ENCODE data around the gene ZNF831.

DNA sequence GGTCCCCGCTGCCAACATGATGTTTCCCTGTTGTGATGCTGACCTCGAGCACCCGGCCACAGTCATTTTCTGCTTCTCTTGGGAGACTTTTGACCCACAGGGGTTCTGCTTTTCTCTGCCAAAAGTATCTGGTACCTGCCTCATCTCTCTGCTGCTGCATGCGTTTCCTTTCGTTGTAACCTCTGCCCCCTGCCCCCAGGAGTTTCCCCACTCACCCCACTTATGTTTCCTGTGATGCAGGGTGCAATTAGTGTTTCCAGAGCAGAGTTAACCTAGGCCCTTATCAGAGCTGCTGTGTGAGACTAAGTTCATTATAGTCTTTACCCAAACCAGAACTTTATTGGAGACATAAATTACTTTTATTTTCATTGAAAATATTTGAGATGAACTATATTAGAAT lies 71.6 kb downstream of the ZNF831 start:
- TF ChIP-seq SIN3A (IDR thresholded peaks at IDR 0.05; ENCODE audit: borderline replicate concordance, low read depth, low read length) (no peak), FOXJ3 (CRISPR knock-in tag; IDR thresholded peaks at IDR 0.05) (no peak), EZH2phosphoT487 (IDR thresholded peaks at IDR 0.05; ENCODE audit: borderline replicate concordance, low read depth) (no peak), RFX5 (IDR thresholded peaks at IDR 0.05; ENCODE audit: low read length) (no peak)
- TF ChIP-seq, protein P1, sequence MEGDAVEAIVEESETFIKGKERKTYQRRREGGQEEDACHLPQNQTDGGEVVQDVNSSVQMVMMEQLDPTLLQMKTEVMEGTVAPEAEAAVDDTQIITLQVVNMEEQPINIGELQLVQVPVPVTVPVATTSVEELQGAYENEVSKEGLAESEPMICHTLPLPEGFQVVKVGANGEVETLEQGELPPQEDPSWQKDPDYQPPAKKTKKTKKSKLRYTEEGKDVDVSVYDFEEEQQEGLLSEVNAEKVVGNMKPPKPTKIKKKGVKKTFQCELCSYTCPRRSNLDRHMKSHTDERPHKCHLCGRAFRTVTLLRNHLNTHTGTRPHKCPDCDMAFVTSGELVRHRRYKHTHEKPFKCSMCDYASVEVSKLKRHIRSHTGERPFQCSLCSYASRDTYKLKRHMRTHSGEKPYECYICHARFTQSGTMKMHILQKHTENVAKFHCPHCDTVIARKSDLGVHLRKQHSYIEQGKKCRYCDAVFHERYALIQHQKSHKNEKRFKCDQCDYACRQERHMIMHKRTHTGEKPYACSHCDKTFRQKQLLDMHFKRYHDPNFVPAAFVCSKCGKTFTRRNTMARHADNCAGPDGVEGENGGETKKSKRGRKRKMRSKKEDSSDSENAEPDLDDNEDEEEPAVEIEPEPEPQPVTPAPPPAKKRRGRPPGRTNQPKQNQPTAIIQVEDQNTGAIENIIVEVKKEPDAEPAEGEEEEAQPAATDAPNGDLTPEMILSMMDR (IDR thresholded peaks at IDR 0.05) = no peak
